ENCODE data around the gene SLITRK3.
"Not testable (repeated sequence)": the region's sequence is repeated elsewhere in the genome, so short reads cannot be mapped to it uniquely, and the experiment has no call there.

The SLITRK3 gene

GRCh38 chr3:165191491-165191890, 4.7 kb downstream of the SLITRK3 start:
- no peak for DNase-seq (ENCODE audit: low spot score)

DNA sequence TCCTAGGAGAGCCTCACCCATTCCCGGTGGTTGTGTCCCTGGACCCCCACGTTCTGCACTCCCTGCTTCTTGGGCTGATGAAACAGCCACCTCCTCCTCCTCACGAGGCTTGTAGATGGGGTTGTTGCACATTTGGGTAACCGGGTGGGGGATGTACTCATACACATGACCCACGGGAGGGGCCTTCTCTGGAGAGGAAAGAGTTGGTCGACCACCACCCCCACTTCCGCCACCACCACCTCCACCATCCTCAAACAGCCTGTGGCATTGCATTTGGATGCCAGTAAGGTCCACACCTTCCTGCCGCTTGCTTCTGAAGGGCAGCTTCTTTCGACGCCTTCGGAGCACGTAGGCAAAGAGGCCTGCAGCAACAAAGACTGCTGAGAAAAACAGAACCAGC, 7.7 kb downstream of the SLITRK3 start:
- DNase-seq (ENCODE audit: low spot score), result no peak

DNA sequence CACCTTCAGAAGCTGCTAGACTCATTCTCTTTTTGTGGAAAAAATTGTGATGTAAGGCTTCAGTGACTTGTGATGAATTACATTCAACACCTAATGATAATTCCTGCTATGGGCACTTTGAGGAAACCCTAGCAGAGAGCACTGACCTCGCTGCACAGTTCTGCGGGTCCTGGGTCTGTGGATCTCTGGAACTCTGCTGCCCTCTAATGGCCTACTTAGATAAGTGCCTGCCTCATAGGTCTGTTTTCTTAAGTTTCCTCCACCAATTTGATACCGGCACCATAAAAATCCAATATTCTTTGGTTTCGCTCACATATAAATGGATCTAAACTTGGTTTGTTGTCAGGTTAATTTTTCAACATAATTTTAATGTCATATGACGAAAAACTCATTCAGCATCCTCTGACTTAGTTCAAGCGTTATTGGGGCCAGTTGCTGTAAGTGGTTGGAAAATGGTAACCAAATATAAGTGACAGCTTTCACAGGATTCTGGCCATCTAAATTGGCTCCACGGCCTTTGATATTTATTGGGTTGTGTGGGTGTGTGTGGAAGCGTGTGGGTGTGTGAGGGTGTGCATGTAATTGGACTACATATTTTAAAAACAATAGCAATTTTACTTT, 10.4 kb downstream of the SLITRK3 start:
- peak; percentile 71 for DNase-seq (ENCODE audit: low spot score)

GRCh38 chr3:165181556-165181955, 14.6 kb downstream of the SLITRK3 start:
- no peak for DNase-seq (ENCODE audit: low spot score)

- no peak for DNase-seq (ENCODE audit: low spot score)
Observed at GRCh38 chr3:165170236-165170635, 25.9 kb downstream of the SLITRK3 start.

DNA sequence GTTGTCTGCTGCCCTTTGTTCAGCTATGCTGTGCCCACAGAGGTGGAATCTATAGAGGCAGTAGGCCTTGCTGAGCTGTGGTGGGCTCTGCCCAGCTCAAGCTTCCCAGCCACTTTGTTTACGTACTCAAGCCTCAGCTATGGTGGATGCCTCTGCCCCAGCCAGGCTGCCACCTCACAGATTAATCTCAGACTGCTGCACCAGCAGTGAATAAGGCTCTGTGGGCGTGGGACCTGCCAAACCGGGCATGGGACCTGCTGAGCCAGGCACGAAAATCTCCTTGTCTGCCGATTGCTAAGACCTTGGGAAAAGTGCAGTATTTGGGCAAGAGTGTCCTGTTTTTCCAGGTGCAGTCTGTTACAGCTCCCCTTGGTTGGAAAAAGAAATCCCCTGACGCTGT, 26.8 kb downstream of the SLITRK3 start:
- DNase-seq (ENCODE audit: low spot score), result no peak

DNA sequence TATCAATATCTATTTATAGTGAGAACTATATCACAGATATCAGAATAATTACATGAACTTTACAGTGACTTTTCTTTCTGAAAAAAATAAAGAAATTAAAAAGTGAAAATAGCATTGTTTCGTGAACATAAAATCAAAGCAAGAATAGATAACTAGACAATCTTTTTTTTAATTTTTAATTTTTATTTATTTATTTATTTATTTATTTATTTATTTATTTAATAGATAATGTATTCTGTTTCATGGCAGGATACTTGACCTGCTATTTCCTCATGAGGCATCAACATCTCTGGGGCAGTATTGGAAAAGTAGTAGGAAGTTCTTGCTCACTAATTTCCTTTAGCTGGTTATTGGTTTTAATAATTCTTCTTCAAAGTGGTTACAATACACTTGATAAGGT, 33.3 kb downstream of the SLITRK3 start:
- no peak for DNase-seq (ENCODE audit: low spot score)

GRCh38 chr3:165159760-165160421, 36.3 kb downstream of the SLITRK3 start:
- DNase-seq (ENCODE audit: low spot score), result no peak

DNA sequence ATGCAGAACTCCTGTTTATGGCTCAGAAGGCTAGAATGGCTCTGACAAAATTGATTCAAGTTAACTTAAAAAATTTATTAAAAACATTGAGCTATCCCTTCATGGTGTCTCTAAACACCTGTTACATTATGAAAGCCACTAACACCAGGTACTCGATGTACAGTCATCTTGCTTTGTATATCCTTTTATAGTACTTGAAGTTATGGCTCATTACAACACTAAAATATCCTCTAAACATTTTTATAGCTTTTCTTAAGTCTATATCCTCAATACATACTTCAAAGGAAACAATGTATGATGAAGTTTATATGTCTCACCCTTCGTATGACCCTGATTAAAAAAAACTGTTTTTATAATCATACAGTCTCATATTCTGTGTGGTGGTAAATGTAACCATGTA, 38.2 kb downstream of the SLITRK3 start:
- no peak for DNase-seq (ENCODE audit: low spot score)

DNA sequence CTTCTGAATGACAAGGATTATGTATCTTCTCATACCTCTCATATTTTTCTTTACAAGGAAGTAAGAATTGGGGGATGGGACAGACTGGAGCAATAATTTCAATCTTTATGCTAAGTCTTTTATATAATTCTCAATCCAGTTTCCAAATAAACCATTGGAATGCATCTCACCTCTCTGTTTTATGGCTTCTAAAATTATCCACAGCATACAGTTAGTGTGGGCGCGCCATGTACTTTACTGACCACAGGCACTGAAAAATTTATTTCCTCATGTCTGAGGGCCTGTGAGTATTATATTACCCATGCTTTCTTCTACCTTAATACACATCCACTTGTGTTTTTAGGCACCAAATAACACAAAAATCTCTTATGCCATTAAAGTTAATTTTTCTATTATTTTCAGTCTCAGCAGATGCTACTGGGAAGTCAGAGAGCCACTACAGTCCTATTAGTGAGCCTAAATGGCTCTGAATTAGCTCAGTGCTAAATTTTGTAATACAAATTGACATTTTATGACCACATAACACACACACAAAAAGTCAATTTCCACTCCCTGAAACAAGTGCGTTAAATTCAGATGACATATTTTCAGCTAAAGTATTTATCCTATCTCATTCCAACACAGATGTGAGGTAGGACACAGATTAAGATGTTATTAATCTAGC, 39.3 kb downstream of the SLITRK3 start:
- DNase-seq (ENCODE audit: low spot score), result no peak

- no peak for DNase-seq (ENCODE audit: low spot score)
Observed at GRCh38 chr3:165148876-165149441, 47.2 kb downstream of the SLITRK3 start.

DNA sequence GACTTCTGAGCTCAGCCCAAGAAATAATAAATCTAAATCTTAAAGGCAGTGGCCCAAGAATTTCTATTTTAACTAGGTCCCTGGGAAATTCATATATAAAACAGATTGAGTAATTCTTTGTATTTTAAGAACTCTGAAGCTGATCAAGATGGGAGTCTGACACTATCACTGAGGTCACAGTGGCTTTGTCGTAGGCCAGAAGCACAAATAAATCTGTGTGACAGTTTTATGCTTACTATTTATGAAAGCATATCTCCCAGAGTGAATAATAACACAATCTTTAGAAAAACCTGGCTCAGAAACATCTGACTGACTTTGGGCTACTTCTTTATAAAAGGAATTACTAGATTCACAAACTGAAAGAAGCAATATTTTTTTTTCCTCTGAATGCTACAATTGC, 51.9 kb downstream of the SLITRK3 start:
- no peak for DNase-seq (ENCODE audit: low spot score)

DNA sequence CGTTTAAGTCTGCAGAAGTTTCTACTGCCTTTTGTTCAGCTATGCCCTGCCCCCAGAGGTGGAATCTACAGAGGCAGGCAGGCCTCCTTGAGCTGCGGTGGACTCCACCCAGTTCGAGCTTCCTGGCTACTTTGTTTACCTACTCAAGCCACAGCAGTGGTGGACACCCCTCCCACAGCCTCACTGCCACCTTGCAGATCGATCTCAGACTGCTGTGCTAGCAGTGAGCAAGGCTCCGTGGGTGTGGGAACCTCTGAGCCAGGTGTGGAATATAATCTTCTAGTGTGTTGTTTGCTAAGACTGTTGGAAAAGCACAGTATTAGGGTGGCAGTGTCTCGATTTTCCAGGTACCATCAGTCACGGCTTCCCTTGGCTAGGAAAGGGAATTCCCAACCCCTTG, 56.3 kb downstream of the SLITRK3 start:
- DNase-seq (ENCODE audit: low spot score), result not testable (repeated sequence)
